ENCODE data around the gene ZNF462.

Gene ZNF462

DNA sequence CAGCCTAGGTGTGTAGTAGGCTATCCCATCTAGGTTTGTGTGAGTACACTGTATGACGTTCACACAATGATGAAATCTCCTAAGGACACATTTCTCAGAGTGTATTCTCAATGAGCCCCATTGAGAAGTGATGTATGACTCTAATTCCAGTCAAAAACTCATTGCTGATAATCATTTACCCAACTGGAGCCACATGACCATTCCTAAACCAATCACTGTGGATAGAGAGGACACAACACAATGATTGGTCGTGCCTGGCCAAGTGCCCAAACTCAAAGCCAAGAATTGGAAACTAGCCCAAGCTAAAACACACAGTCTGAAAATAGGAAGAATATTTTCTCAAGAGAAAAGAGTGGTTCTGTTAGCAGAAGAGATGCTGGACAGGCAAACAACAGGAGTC, 191.2 kb downstream of the ZNF462 start:
- DNase-seq (ENCODE audit: low read depth in 2 of 2, low spot score in 1 of 2) = no peak

DNA sequence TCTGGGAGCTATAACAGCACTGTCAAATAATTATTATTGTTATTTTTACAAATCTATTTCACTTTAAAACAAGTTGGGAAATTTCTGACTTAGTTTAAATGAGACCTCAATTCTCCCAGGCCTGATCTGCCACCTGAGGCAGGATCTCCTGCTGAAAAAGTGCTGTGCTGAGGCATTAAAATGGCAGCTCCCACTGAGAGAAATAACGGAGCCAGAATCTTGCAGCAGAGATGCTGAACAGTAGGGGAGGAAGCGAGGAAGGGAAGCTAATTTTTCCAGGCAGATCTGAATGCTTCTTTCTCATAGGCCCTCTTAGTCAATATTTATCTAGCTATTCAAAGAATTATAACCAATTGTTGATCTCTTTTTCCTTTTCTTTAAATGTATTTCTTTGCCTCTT, 196.3 kb downstream of the ZNF462 start:
- no peak for DNase-seq (ENCODE audit: low read depth in 2 of 2, low spot score in 1 of 2)

DNA sequence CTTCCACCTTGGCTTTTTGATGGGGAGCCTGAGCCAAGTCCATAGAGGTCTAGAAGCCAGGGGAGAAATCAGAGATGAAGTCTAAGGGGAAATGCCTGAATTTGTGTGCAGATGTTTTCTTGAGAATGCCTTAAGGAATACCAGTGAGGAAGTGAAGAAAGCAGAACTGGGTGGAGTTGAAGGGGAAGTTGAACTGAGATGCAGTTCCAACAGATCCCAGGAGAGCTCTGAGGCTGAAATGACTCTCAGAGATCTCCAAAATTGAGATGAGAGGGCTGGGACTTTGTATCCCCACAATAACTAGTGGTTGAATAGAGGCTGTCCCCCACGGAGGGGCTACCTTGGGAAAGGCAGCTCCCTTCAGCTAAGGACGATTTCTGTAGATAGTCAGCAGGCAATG, 197.1 kb downstream of the ZNF462 start:
- no peak for DNase-seq (ENCODE audit: low read depth in 2 of 2, low spot score in 1 of 2)

Measured in stimulated activated CD8-positive, alpha-beta memory T cell treated with anti-CD3 and anti-CD28 coated beads, Interleukin-4, amount 100 ng/mL, for 4 hours (primary cell).